ENCODE results near the gene TMEM185B.

DNA sequence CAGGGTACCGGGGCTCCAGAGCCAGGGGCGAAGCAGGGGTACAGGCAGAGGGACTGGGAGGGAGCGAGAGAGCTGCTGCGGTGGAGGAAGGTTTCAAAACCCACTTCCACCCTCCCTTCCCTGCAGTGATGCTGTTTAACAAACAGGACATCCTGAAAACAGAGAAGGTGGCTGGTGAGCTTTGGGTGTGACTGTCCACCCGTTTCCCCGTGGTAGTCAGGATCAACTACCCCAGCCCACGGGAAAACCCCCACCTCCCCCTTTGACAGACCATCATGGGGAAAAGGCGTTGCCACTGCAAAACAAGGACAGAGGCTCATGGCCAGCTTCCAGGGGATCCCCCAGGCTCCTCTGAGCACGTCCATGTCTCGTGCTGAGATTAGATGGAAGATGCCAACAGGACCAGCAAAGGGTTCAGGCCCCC, 12.9 kb downstream of the TMEM185B start:
- TF ChIP-seq, protein P1, sequence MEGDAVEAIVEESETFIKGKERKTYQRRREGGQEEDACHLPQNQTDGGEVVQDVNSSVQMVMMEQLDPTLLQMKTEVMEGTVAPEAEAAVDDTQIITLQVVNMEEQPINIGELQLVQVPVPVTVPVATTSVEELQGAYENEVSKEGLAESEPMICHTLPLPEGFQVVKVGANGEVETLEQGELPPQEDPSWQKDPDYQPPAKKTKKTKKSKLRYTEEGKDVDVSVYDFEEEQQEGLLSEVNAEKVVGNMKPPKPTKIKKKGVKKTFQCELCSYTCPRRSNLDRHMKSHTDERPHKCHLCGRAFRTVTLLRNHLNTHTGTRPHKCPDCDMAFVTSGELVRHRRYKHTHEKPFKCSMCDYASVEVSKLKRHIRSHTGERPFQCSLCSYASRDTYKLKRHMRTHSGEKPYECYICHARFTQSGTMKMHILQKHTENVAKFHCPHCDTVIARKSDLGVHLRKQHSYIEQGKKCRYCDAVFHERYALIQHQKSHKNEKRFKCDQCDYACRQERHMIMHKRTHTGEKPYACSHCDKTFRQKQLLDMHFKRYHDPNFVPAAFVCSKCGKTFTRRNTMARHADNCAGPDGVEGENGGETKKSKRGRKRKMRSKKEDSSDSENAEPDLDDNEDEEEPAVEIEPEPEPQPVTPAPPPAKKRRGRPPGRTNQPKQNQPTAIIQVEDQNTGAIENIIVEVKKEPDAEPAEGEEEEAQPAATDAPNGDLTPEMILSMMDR (IDR thresholded peaks at IDR 0.05), result no peak
- no peak for TF ChIP-seq POLR2A (IDR thresholded peaks at IDR 0.05)
